Measurements from ENCODE around the gene ZNF787. TPM values are rescaled to one million over a fixed set of nuclear protein-coding genes. Genes with fewer than 3 reads are reported as not detected.
"Not testable (repeated sequence)": the region's sequence is repeated elsewhere in the genome, so short reads cannot be mapped to it uniquely, and the experiment has no call there.

Gene ZNF787
- total and polyA plus RNA-seq, 9 donors = 3.0 to 36.8 (median 25.8) TPM

GRCh38 chr19:56101095-56101494, 20.0 kb downstream of the ZNF787 start:
- TF ChIP-seq EP300 (IDR thresholded peaks at IDR 0.05) = no peak
- no peak for TF ChIP-seq CTCF (IDR thresholded peaks at IDR 0.05)
- TF ChIP-seq POLR2A (IDR thresholded peaks at IDR 0.05) = no peak
- DNase-seq = peak in 1 of 5 donors; percentile 17
- 87 to 91% (median 88%) methylated on average over 25 of the region's 25 CpGs for WGBS, 3 donors
- intact Hi-C loops (cut with DNase I) = no loop called here
- no peaks in the 10 kb centered on the region for H3K27me3 ChIP-seq
- no peaks in the 10 kb centered on the region for H3K9me3 ChIP-seq
- no peak overlapping the region for H3K27ac ChIP-seq
- H3K36me3 ChIP-seq = no peaks in the 10 kb centered on the region
- no peak overlapping the region for H3K4me3 ChIP-seq
- peaks cover 8% of the 10 kb centered on the region for H3K4me1 ChIP-seq (ENCODE audit: insufficient read depth)

- Histone ChIP-seq H3K27ac (no peak overlapping the region), H3K36me3 (no peaks in the 10 kb centered on the region), H3K4me3 (no peak overlapping the region), H3K27me3 (no peaks in the 10 kb centered on the region), H3K9me3 (no peaks in the 10 kb centered on the region), H3K4me1 (ENCODE audit: insufficient read depth) (no peaks in the 10 kb centered on the region)
- DNase-seq = no peak
- intact Hi-C loops (cut with DNase I) = no loop called here
- WGBS, 3 donors = 92 to 95% (median 92%) methylated on average over 28 to 31 of the region's 31 CpGs
- TF ChIP-seq POLR2A (IDR thresholded peaks at IDR 0.05) (no peak), EP300 (IDR thresholded peaks at IDR 0.05) (no peak), CTCF (IDR thresholded peaks at IDR 0.05) (no peak)
These were observed 21.2 kb downstream of the ZNF787 start for GRCh38 chr19:56099638-56100539.

GRCh38 chr19:56098731-56099568, 22.1 kb downstream of the ZNF787 start:
- Histone ChIP-seq H3K4me1 (ENCODE audit: insufficient read depth) (no peaks in the 10 kb centered on the region), H3K4me3 (no peak overlapping the region), H3K27me3 (no peaks in the 10 kb centered on the region), H3K36me3 (no peaks in the 10 kb centered on the region), H3K27ac (no peak overlapping the region), H3K9me3 (no peaks in the 10 kb centered on the region)
- intact Hi-C loops (cut with DNase I) = no loop called here
- WGBS, 3 donors = 91 to 95% (median 94%) methylated on average over 24 to 34 of the region's 34 CpGs
- TF ChIP-seq POLR2A (IDR thresholded peaks at IDR 0.05) = no peak
- no peak for TF ChIP-seq CTCF (IDR thresholded peaks at IDR 0.05)
- TF ChIP-seq EP300 (IDR thresholded peaks at IDR 0.05) = no peak
- no peak for DNase-seq

- H3K27ac ChIP-seq; H3K36me3 ChIP-seq; DNase-seq; H3K4me3 ChIP-seq; H3K4me1 ChIP-seq (ENCODE audit: insufficient read depth); intact Hi-C loops (cut with DNase I); H3K27me3 ChIP-seq; H3K9me3 ChIP-seq: not testable (repeated sequence)
- 93 to 98% (median 96%) methylated on average over 20 to 21 of the region's 21 CpGs for WGBS, 3 donors
These were observed 22.9 kb downstream of the ZNF787 start for GRCh38 chr19:56098237-56098636.

All from ovary (tissue), 9 donors.